Stimulated activated naive B cell treated with anti-CD40 and anti-IgM and Interleukin-4, amounts not matched to agents 10 μg/mL and 1 μg/mL and 100 μg/mL, for 72 hours (primary cell): Measurements from ENCODE around the gene ACTL8.

Experiments
- ATAC-seq, 2 donors: fragments of 150-1000 bp; cut with Tn5 transposase; replicated peaks; 2 replicates each; pipeline ENCODE4 v1.10.0; 2021; ENCODE audit warnings: moderate library complexity in 1 of 2
- DNase-seq: peaks from one replicate; pipeline ENCODE4 v3.0.0; 2021
- H3K27ac Mint-ChIP-seq: one replicate; pipeline ENCODE4 v1.8.0; 2022; ENCODE audit warnings: mild to moderate bottlenecking, mixed read lengths
- H3K27me3 Mint-ChIP-seq, 2 donors: one replicate each; pipeline ENCODE4 v1.8.0; 2022; ENCODE audit warnings: mixed read lengths in 2 of 2
- H3K36me3 Mint-ChIP-seq, 2 donors: one replicate each; pipeline ENCODE4 v1.8.0; 2022; ENCODE audit warnings: mixed read lengths in 2 of 2, mild to moderate bottlenecking in 1 of 2
- H3K4me1 Mint-ChIP-seq, 2 donors: one replicate each; pipeline ENCODE4 v1.8.0; 2022; ENCODE audit warnings: mixed read lengths in 2 of 2, mild to moderate bottlenecking in 1 of 2
- H3K4me3 Mint-ChIP-seq, 2 donors: one replicate each; pipeline ENCODE4 v1.8.0; 2022; ENCODE audit warnings: mild to moderate bottlenecking in 2 of 2, mixed read lengths in 2 of 2, moderate library complexity in 1 of 2
- H3K9me3 Mint-ChIP-seq, 2 donors: one replicate each; pipeline ENCODE4 v1.8.0; 2022; ENCODE audit warnings: mixed read lengths in 2 of 2, mild to moderate bottlenecking in 1 of 2

Gene ACTL8

GRCh38 chr1:17770983-17771382 is 15.8 kb downstream of the ACTL8 start:
- no peaks in the 10 kb centered on the region for H3K4me1 Mint-ChIP-seq
- no peak for ATAC-seq
- H3K36me3 Mint-ChIP-seq, result no peaks in the 10 kb centered on the region
- DNase-seq, result no peak
- H3K27me3 Mint-ChIP-seq, result peaks cover 3 to 6% of the 10 kb centered on the region in 2 donors
- no peak overlapping the region for H3K4me3 Mint-ChIP-seq
- H3K9me3 Mint-ChIP-seq, result peaks cover 0 to 2% of the 10 kb centered on the region in 2 donors
- H3K27ac Mint-ChIP-seq, result no peak overlapping the region

GRCh38 chr1:17772615-17773212 is 17.6 kb downstream of the ACTL8 start:
- H3K27me3 Mint-ChIP-seq, result peaks cover 6 to 9% of the 10 kb centered on the region in 2 donors
- no peaks in the 10 kb centered on the region for H3K36me3 Mint-ChIP-seq
- no peak overlapping the region for H3K27ac Mint-ChIP-seq
- H3K4me3 Mint-ChIP-seq, result no peak overlapping the region
- DNase-seq, result no peak
- peaks cover 0 to 2% of the 10 kb centered on the region in 2 donors for H3K9me3 Mint-ChIP-seq
- no peak for ATAC-seq
- no peaks in the 10 kb centered on the region for H3K4me1 Mint-ChIP-seq

GRCh38 chr1:17773591-17774326 is 18.6 kb downstream of the ACTL8 start:
- no peak for DNase-seq
- no peak overlapping the region for H3K27ac Mint-ChIP-seq
- no peak for ATAC-seq
- H3K4me3 Mint-ChIP-seq, result no peak overlapping the region
- H3K4me1 Mint-ChIP-seq, result no peaks in the 10 kb centered on the region
- H3K9me3 Mint-ChIP-seq, result peaks cover 0 to 2% of the 10 kb centered on the region in 2 donors
- peaks cover 0 to 9% of the 10 kb centered on the region in 2 donors for H3K27me3 Mint-ChIP-seq
- H3K36me3 Mint-ChIP-seq, result no peaks in the 10 kb centered on the region

- Mint-ChIP-seq H3K9me3 (peaks cover 0 to 3% of the 10 kb centered on the region in 2 donors), H3K4me3 (no peak overlapping the region), H3K27me3 (peaks cover 0 to 9% of the 10 kb centered on the region in 2 donors), H3K36me3 (no peaks in the 10 kb centered on the region), H3K27ac (no peak overlapping the region), H3K4me1 (no peaks in the 10 kb centered on the region)
- no peak for DNase-seq
- no peak for ATAC-seq
Measured at GRCh38 chr1:17774452-17774851, 19.3 kb downstream of the ACTL8 start.

GRCh38 chr1:17775796-17776195 is 20.7 kb downstream of the ACTL8 start:
- DNase-seq (no peak), ATAC-seq (no peak)
- H3K4me1 Mint-ChIP-seq, result no peaks in the 10 kb centered on the region
- H3K27ac Mint-ChIP-seq, result no peak overlapping the region
- H3K27me3 Mint-ChIP-seq, result peaks cover 0 to 9% of the 10 kb centered on the region in 2 donors
- no peaks in the 10 kb centered on the region for H3K36me3 Mint-ChIP-seq
- no peak overlapping the region for H3K4me3 Mint-ChIP-seq
- H3K9me3 Mint-ChIP-seq, result peaks cover 0 to 5% of the 10 kb centered on the region in 2 donors

GRCh38 chr1:17776426-17776825 is 21.3 kb downstream of the ACTL8 start:
- Mint-ChIP-seq H3K9me3 (peaks cover 0 to 5% of the 10 kb centered on the region in 2 donors), H3K4me1 (no peaks in the 10 kb centered on the region)
- no peak for ATAC-seq

GRCh38 chr1:17777330-17777729 is 22.2 kb downstream of the ACTL8 start:
- ATAC-seq, result no peak
- Mint-ChIP-seq H3K27ac (no peak overlapping the region), H3K36me3 (no peaks in the 10 kb centered on the region), H3K9me3 (peaks cover 0 to 8% of the 10 kb centered on the region in 2 donors), H3K4me1 (no peaks in the 10 kb centered on the region), H3K27me3 (peaks cover 5 to 9% of the 10 kb centered on the region in 2 donors), H3K4me3 (no peak overlapping the region)
- no peak for DNase-seq

More at GRCh38 chr1:17776426-17776825, 21.3 kb downstream of the ACTL8 start:
- Mint-ChIP-seq H3K27ac (no peak overlapping the region), H3K36me3 (no peaks in the 10 kb centered on the region), H3K27me3 (peaks cover 0 to 9% of the 10 kb centered on the region in 2 donors), H3K4me3 (no peak overlapping the region)
- DNase-seq, result no peak

GRCh38 chr1:17777818-17778217 is 22.7 kb downstream of the ACTL8 start:
- Mint-ChIP-seq H3K4me3 (no peak overlapping the region), H3K9me3 (peaks cover 0 to 8% of the 10 kb centered on the region in 2 donors), H3K36me3 (no peaks in the 10 kb centered on the region), H3K27ac (no peak overlapping the region), H3K4me1 (no peaks in the 10 kb centered on the region), H3K27me3 (peaks cover 5 to 9% of the 10 kb centered on the region in 2 donors)
- ATAC-seq (no peak), DNase-seq (no peak)

- Mint-ChIP-seq H3K9me3 (peaks cover 3 to 10% of the 10 kb centered on the region in 2 donors), H3K4me1 (no peaks in the 10 kb centered on the region), H3K4me3 (no peak overlapping the region), H3K36me3 (no peaks in the 10 kb centered on the region), H3K27ac (no peak overlapping the region), H3K27me3 (peaks cover 12 to 14% of the 10 kb centered on the region in 2 donors)
- ATAC-seq (no peak), DNase-seq (no peak)
Measured at GRCh38 chr1:17780916-17781315, 25.8 kb downstream of the ACTL8 start.

- peaks cover 0 to 1% of the 10 kb centered on the region in 2 donors for H3K9me3 Mint-ChIP-seq
- no peaks in the 10 kb centered on the region for H3K4me1 Mint-ChIP-seq
- ATAC-seq, result no peak
- H3K4me3 Mint-ChIP-seq, result no peak overlapping the region
- no peak overlapping the region for H3K27ac Mint-ChIP-seq
- H3K27me3 Mint-ChIP-seq, result peaks cover 12 to 23% of the 10 kb centered on the region in 2 donors
- DNase-seq, result no peak
- no peaks in the 10 kb centered on the region for H3K36me3 Mint-ChIP-seq
Measured at GRCh38 chr1:17789926-17790325, 34.8 kb downstream of the ACTL8 start.

- no peaks in the 10 kb centered on the region for H3K4me1 Mint-ChIP-seq
- peaks cover 12 to 19% of the 10 kb centered on the region in 2 donors for H3K27me3 Mint-ChIP-seq
- no peaks in the 10 kb centered on the region for H3K36me3 Mint-ChIP-seq
- H3K4me3 Mint-ChIP-seq, result no peak overlapping the region
- H3K27ac Mint-ChIP-seq, result no peak overlapping the region
- DNase-seq, result no peak
- H3K9me3 Mint-ChIP-seq, result no peaks in the 10 kb centered on the region
- ATAC-seq, result no peak
Measured at GRCh38 chr1:17790383-17791054, 35.4 kb downstream of the ACTL8 start.

GRCh38 chr1:17791055-17791390 is 35.9 kb downstream of the ACTL8 start:
- Mint-ChIP-seq H3K9me3 (no peaks in the 10 kb centered on the region), H3K27me3 (peaks cover 12 to 24% of the 10 kb centered on the region in 2 donors), H3K4me1 (no peaks in the 10 kb centered on the region), H3K36me3 (no peaks in the 10 kb centered on the region), H3K27ac (no peak overlapping the region), H3K4me3 (no peak overlapping the region)
- DNase-seq (no peak), ATAC-seq (no peak)

GRCh38 chr1:17791480-17791879 is 36.3 kb downstream of the ACTL8 start:
- H3K4me3 Mint-ChIP-seq, result no peak overlapping the region
- peaks cover 12 to 25% of the 10 kb centered on the region in 2 donors for H3K27me3 Mint-ChIP-seq
- no peaks in the 10 kb centered on the region for H3K4me1 Mint-ChIP-seq
- no peaks in the 10 kb centered on the region for H3K36me3 Mint-ChIP-seq
- no peaks in the 10 kb centered on the region for H3K9me3 Mint-ChIP-seq
- ATAC-seq, result no peak
- no peak for DNase-seq
- no peak overlapping the region for H3K27ac Mint-ChIP-seq

- H3K4me3 Mint-ChIP-seq, result no peak overlapping the region
- H3K9me3 Mint-ChIP-seq, result no peaks in the 10 kb centered on the region
- ATAC-seq, result no peak
- DNase-seq, result no peak
- H3K4me1 Mint-ChIP-seq, result no peaks in the 10 kb centered on the region
- no peak overlapping the region for H3K27ac Mint-ChIP-seq
- H3K36me3 Mint-ChIP-seq, result no peaks in the 10 kb centered on the region
- peaks cover 12 to 26% of the 10 kb centered on the region in 2 donors for H3K27me3 Mint-ChIP-seq
Measured at GRCh38 chr1:17792421-17792820, 37.3 kb downstream of the ACTL8 start.
